Fibroblast of skin of abdomen (primary cell): ENCODE data around the gene CHP2.
A peak's percentile ranks its signal among the peaks of the same experiment; 100 is the strongest.
"Not testable (repeated sequence)": the region's sequence is repeated elsewhere in the genome, so short reads cannot be mapped to it uniquely, and the experiment has no call there.

Experiments
- DNase-seq: peaks from one replicate; pipeline ENCODE4 v3.0.0-alpha.2; 2013

Gene CHP2

DNA sequence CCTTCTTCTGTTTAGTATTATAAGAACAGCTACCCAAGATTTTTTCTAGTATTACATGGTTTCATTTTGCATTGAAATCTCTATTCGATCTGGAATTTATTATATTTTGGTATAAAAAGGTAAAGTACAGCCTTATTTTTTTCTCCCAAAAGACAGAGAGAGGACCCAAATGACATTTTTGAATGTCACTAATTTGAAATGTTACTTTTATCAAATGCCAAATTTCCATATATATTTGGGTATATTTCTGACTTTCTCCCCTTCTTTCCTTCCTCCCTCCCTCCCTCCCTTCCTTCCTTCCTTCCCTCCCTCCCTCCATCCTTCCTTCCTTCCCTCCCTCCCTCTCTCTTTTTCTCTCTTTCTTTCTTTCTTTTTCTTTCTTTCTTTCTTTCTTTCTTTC is 6.2 kb upstream of the CHP2 start:
- DNase-seq: no peak

- DNase-seq: not testable (repeated sequence)
Observed at GRCh38 chr16:23751053-23751452, 3.8 kb upstream of the CHP2 start.

DNA sequence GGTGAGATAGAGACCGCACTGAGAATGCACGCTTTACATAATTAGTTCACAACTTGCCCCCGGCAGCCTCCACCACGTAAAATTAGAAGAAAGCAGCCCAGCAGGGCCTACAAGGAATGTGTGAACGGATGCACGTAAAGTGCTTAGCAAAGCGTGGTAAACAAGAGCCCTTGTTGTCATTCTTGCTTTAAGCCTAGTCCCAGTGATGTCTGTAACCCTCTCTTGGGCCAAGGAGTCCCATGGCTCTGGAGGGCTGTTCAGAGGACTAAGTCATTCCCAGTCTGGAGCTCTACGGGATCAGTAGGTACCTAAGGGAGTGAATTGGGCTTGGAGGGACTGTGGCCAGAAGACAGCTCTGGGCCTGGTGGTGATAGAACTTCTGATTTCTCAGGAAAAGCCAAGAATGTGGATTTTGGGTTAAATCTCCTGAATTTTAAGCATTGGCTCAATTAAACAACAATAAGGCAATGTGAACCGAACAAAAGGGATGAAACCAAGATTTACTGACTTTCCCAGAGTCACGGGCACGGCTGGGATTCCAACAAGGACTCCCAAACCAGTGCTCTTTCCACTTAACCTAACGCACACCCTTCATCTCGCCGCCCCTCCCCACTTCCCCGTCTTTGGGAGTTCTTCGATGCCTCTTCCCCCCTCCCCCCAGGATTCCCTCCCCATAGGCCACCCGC is 775 bp upstream of the CHP2 start:
- DNase-seq: no peak

DNA sequence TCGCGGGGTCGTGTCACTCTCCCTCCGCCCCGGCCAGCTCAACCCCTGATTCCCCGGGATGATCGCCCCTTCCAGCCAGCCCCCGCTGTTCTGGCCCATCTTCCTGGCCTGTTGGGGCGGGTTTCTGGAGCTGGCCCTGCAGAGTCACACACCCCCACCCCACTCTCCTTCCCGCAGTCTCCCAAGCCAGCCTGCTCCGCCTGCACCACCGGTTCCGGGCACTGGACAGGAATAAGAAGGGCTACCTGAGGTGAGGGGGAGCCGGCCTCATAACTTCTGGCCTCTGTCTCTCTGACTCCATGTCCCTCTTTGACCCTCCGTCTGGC is 621 bp downstream of the CHP2 start:
- no peak for DNase-seq

GRCh38 chr16:23757116-23757515 is 2.3 kb downstream of the CHP2 start:
- DNase-seq: no peak

GRCh38 chr16:23757937-23758619 is 3.3 kb downstream of the CHP2 start:
- DNase-seq: no peak

- no peak for DNase-seq
Observed at GRCh38 chr16:23765933-23766332, 11.1 kb downstream of the CHP2 start.

DNA sequence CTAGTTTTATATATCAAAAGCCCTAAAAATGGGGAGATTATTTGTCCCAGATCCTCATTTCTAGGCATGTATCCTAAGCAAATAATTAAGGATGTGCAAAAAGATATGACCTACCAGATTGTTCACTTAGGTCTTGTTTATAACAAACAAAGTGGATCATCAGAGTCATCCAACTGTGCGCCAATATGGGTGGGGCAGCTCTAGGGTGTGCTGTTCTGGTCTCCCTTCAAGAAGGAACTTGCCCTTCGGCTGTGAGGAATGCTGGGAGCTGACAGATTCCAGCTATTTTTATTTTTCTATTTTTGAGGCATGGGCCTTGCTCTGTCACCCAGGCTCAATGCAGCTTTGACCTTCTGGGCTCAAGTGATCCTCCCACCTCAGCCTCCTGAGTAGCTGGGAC is 13.8 kb downstream of the CHP2 start:
- DNase-seq: no peak

GRCh38 chr16:23771027-23771426 is 16.2 kb downstream of the CHP2 start:
- DNase-seq: no peak

GRCh38 chr16:23771642-23772041 is 16.8 kb downstream of the CHP2 start:
- DNase-seq: no peak

DNA sequence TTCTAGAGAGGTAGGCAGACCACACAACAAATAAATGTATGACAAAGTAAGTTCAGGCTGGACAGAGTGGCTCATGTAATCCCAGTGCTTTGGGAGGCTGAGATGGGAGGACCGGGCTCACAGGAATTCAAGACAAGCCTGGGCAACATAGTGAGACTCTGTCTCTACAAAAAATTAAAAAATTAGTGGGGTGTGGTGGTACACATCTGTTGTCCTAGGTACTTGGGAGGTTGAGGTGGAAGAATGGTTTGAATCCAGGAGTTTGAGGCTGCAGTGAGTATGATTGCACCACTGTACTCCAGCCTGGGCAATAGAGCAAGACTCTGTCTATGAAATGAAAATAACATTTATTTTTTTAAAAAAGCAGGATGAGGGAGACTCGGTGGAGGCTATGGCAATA is 18.5 kb downstream of the CHP2 start:
- DNase-seq: no peak

GRCh38 chr16:23781176-23781575 is 26.4 kb downstream of the CHP2 start:
- no peak for DNase-seq

- DNase-seq: no peak
Observed at GRCh38 chr16:23784811-23785447, 30.1 kb downstream of the CHP2 start.

- DNase-seq: no peak
Observed at GRCh38 chr16:23785842-23786241, 31.0 kb downstream of the CHP2 start.

DNA sequence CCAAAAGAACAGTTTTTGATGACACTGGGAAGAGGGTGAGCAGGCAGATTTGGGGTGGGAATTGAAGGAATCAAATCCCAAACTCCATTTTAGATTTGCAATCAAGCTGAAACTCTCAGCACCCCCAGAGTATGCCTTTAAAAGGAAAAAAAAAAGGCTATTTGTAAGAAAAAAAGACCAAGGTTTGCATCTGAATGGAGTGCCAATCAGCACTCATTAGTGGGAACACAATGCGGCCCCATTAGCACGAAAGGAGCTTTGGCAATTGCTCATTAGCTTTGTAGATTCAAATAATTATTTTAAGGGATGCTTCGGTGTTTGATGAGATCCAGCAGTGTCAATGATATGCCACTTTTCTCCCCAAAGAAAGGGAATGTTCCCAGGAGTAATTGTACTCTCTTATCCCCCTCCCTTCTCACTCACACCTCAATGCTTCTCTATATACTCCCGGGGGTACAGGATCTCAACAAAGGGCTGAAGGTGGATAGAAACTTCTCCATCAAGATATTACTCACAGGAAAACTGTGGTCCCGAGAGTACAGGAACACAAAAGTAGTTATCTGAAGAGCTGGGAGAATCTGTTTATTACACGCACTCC is 32.2 kb downstream of the CHP2 start:
- no peak for DNase-seq

GRCh38 chr16:23788685-23789084 is 33.9 kb downstream of the CHP2 start:
- no peak for DNase-seq

GRCh38 chr16:23795378-23795777 is 40.6 kb downstream of the CHP2 start:
- no peak for DNase-seq

DNA sequence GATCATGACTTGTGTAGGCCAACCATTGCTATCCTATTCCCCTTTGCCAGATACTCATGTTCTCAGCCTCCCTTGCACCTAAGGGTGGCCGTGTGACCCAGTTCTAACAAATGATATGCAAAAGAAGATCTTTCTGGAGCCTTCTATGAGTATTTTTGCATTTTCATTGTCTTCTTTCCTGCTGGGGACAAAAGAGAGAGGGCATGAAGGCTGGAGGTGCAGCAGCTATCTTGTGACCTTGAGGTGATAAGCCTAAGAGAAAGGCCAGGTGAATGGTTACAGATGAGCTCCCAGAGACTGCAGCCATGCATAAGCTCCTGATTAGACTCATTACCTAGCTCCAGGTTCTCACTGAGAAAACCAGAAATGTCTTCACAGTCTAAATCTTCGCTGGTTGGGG is 42.1 kb downstream of the CHP2 start:
- DNase-seq: no peak

- DNase-seq: peak; percentile 33
Observed at GRCh38 chr16:23801378-23801777, 46.6 kb downstream of the CHP2 start.

GRCh38 chr16:23802776-23803175 is 48.0 kb downstream of the CHP2 start:
- no peak for DNase-seq

DNA sequence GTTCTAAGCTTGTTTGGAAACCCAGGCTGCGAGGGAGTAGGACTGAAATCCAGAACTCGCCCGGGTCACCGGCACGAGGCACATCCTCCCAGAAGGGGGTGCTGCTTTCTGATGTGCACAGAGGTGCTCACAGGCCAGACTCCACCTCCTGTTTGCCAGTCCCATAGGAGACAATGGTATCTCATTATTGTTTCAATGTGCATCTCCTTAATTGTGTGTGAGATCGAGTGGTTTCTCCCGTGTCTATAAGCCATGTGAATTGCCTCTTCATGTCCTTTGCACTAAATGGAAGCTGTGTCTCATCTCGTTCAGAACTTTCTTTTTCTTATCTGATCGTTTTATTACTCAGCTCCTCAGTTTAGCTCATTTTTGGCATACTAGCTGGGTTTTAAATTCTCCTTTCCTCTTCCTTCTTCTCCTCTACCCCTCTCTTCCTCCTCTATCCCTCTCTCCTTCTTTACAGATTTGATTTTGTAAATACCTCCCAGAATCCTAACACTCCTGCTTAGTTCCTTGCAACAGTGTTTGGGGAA is 48.8 kb downstream of the CHP2 start:
- peak; percentile 5 for DNase-seq

DNA sequence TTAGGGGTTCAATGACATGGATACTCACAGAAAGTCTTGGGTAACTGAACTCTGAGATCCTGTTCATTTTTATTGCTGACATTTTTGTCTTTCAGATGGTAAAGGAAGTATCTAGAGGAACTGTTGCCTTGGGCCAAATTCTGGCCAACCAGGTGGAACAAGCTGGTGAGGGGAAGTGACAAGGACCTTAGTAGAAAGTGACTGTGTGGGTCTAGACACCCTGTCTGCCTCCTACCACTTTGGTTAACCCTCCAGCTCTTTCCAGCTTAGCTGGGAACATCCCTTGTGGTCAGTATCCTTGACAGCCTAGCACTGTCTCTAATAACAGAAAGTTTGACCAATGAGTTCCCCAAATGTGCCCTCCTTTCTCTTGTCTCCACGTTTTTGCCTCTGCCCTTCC is 52.2 kb downstream of the CHP2 start:
- no peak for DNase-seq
